NCI-H1436 treated with DMSO at 0.1 percent for 48 hours (cell line): ENCODE data around the gene CHRNA9.

ENCODE experiments used
- DNase-seq: peaks from one replicate; lab custom pipeline; 2025; lab: John Stamatoyannopoulos, UW

Gene CHRNA9

DNA sequence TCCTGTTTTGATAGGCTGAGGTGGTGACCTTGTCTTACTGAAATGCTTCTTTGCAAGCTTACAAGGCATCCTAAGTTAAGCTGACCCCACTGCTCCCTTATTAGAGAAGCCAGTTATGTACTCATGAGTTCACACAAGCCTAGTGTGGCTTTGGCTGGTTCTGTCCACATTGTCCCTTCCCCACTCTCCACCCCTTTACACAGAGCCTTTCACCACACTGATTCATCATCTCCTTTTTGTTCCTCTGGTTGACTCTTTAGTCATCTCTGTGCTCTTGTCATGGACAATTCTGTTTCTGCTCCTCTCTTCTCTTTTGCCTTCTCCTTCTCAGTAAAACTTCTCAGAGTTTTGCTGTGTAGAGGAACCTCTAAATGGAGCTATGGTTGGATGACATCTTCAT is 4.9 kb downstream of the CHRNA9 start:
- no peak for DNase-seq

DNA sequence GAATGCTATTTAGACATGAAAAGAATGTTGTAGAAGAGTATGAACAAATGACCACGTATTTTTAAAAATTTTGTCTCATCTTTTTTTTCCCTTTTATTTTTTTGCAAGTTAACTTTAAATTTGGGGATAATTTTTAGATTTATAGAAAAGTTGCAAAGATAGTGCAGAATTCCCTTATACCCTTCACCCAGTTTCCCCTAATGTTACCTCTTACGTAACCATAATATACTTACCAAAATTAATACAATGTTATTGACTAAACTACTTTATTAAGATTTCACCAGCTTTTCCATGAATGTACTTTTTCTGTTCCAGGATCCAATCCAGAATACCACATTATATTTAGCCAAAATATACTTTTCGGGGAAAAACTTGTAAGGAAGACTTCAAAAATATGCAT is 12.3 kb downstream of the CHRNA9 start:
- DNase-seq: no peak

GRCh38 chr4:40348000-40348399 is 12.9 kb downstream of the CHRNA9 start:
- no peak for DNase-seq

GRCh38 chr4:40349561-40350198 is 14.5 kb downstream of the CHRNA9 start:
- DNase-seq: no peak

DNA sequence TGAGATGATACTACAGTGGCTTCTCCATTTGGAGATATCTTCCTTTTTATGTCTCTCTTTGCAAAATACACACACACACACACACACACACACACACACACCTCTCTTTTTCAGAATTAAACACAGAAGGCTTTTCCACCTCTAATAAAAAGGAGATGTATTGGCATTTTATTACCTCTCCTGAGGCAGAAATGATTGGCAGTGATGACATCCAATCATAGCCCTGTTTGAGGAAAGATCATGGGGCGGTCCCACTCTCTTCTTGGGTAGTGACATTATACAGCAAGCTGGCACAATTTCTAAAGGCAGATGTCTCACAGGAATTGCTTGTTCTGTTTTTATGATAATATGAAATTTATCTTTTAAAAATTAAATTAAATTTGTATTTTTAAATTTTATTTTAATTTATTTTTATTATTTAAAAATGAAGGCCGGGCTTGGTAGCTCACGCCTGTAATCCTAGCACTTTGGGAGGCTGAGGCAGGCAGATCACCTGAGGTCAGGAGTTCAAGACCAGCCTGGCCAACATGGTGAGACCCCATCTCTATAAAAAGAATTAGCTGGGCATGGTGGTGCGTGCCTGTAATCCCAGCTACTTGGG is 15.6 kb downstream of the CHRNA9 start:
- DNase-seq: no peak

DNA sequence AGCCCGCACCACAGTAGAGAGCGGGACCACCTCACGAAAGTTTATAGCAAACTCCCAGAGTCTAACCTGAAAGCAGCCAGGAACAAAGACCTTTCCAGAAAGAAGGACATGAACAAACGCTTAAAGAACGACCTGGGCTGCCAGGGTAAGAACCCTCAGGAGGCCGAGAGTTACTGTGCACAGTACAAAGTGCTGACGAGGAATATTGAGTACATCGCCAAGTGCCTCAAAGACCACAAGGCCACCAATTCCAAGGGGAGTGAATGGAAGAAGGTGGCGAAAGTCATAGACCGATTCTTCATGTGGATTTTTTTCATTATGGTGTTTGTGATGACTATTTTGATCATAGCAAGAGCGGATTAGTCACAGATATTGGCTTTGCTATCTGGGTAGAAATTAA is 19.0 kb downstream of the CHRNA9 start:
- DNase-seq: no peak

- no peak for DNase-seq
Measured at GRCh38 chr4:40355131-40355530, 20.0 kb downstream of the CHRNA9 start.

DNA sequence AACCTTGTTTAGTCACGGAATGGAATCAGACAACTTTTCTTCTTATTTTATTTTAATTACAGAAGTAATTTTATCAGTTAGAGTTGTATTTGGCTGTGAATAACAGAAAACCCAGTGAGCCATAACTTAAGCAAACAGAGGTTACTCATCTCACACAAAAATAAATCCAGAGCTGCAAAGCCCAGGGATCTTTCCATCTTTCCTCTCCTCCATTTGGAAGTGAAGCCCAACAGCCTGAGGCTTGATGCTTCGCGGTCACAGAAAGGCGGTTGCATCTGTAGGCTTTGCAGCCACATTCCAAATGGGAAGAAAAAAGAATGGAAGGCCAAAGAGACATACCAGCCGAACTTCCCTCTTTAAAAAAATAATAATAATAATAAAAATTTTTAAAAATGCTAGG is 22.6 kb downstream of the CHRNA9 start:
- DNase-seq: no peak

GRCh38 chr4:40361338-40361737 is 26.2 kb downstream of the CHRNA9 start:
- no peak for DNase-seq

DNA sequence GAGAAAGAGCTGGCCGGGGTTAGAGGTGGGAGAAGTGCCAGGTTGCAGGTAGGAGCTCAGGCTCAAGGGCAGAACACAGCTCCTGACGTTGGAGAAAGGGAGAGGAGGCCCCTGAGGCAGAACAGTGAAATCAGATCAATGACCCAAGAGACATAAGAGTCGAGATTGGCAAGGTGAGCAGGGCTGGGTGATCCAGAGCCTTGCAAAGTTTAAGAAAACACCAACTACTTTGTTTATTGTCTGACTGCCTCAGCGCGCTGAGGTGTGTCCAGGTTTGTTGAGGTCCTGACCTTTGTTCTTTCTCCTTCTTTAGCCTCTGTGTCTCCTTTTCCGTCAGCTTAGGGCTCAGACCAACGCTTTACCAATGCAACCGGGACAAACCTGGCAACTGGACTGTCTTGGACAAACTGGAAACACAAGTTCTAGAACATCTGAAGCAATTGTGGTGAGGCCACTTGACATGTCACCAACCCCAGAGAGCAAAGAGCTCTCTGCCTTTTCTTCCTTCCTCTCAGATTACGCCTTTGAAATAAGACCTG is 28.3 kb downstream of the CHRNA9 start:
- no peak for DNase-seq

DNA sequence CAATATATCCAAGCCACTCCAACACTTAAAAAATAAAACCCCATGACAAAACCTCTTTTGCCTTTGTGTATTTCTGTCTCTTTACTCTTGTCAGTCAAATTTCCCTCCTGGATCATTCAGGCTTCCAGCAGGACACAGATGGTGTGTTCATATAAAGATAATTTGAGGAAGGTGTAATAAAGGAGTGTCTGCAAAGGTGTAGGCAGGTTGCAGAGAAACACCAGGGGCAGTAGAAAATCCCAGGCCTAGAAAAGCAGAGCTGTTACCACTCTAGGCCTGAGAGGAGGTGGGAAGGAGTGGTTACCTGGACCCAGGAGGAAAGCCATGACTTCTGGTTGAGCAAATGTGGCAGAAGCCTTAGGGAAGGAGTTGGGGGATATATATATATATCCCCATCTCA is 28.8 kb downstream of the CHRNA9 start:
- DNase-seq: no peak

GRCh38 chr4:40365766-40366165 is 30.6 kb downstream of the CHRNA9 start:
- DNase-seq: no peak

- no peak for DNase-seq
Measured at GRCh38 chr4:40367451-40367850, 32.3 kb downstream of the CHRNA9 start.

- no peak for DNase-seq
Measured at GRCh38 chr4:40369437-40370274, 34.5 kb downstream of the CHRNA9 start.

DNA sequence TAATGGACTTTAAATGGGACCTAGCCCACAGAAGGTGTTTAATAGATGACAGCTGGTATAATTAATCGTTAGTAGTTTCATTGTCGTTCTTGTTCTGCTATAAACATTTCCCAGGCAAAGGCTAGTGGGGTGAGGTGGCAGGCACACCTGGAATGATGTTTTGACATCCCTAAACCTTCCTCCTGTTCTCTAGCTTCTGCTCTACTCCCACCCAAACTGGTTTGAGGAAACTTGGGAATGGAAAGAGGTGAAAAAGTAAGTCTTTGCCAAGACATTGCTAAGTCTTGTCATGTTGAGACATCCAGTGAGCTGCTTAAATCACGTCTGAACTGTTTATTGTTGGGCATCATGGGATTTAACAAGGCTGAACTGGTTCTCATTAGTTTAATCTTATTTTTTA is 37.5 kb downstream of the CHRNA9 start:
- DNase-seq: no peak

DNA sequence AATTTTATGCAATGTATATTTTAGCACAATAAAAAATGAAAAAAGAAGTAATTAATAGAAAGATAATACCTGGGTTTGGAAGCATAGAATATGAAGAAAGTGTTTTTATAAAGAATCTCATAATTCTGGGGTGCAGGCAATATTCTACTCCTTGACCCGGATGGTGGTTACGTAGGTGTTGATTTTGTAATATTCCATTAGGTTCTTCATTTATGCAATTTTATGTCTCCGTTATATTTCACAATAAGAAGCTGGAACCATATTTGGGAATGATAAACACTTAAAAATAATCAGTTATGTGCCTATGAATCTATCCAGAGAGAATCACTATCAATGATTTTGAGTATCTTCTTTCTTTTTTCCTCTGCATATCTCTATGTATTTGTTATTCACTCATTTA is 38.5 kb downstream of the CHRNA9 start:
- DNase-seq: no peak

- no peak for DNase-seq
Measured at GRCh38 chr4:40375095-40375494, 40.0 kb downstream of the CHRNA9 start.

DNA sequence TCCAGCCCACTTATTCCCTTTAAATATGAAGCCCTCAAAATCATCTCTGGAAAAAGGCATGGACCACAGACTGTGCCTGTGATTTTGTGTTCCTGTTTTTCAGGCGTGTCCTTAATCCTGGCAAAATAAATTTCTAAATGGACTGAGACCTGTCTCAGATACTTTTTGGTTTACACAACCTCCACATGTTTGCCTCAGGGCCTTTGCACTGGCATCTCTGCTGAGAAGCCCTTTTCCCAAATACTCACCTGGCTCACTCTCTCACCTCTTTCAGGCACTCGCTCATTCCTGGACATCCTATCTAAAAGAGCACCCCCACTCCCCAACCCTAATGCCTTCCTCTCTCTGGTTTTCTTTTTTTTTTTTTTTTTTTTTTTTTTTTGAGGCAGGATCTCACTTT is 40.5 kb downstream of the CHRNA9 start:
- no peak for DNase-seq

DNA sequence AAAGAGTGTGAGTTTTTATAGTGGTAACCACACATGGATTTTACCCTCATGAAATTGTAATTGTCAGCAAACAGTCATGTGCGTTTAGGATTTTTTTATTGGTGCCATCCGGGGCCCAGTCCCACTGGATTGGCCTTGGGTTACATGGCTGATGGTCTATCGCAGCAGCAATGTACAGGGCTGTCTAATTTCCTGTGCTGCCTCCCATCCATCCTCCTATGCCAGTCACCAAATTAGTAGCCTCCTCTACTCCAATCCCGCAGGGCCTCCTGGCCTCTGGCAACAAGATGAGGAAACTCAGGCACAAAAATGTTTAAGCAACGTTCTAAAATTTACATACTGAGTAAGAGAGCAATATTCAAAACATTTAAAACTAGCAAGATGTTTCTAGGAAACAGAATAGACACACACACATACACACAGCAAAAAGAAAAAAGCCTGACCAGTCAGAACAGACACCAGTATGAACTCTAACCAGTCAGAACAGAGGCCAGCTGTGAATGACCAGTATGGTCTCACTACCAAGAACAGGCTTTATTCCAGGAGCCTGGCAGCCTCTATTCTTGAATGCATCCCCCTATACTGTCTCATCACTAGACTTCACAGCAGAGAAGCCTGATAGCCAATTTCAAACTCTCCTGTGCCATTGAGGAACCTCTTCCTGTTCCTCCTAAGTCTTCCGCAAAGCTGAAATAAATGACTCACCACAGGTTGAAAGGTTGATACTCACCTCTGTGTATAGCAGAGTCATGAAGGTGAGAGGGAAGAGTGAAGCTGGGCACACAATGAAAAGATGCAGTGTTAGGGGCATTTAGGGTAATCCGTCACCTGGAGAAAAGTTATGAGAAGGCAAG is 42.6 kb downstream of the CHRNA9 start:
- no peak for DNase-seq

GRCh38 chr4:40378619-40379018 is 43.5 kb downstream of the CHRNA9 start:
- DNase-seq: no peak

- no peak for DNase-seq
Measured at GRCh38 chr4:40379248-40379647, 44.1 kb downstream of the CHRNA9 start.

- DNase-seq: no peak
Measured at GRCh38 chr4:40380647-40381046, 45.5 kb downstream of the CHRNA9 start.
